NCI-H2171 (cell line): ENCODE measurements around the gene XAGE1A.
"Not testable (repeated sequence)": the region's sequence is repeated elsewhere in the genome, so short reads cannot be mapped to it uniquely, and the experiment has no call there.

Experiments
- DNase-seq: peaks from one replicate; lab custom pipeline; 2025; lab: John Stamatoyannopoulos, UW

Gene XAGE1A, protein sequence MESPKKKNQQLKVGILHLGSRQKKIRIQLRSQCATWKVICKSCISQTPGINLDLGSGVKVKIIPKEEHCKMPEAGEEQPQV

DNA sequence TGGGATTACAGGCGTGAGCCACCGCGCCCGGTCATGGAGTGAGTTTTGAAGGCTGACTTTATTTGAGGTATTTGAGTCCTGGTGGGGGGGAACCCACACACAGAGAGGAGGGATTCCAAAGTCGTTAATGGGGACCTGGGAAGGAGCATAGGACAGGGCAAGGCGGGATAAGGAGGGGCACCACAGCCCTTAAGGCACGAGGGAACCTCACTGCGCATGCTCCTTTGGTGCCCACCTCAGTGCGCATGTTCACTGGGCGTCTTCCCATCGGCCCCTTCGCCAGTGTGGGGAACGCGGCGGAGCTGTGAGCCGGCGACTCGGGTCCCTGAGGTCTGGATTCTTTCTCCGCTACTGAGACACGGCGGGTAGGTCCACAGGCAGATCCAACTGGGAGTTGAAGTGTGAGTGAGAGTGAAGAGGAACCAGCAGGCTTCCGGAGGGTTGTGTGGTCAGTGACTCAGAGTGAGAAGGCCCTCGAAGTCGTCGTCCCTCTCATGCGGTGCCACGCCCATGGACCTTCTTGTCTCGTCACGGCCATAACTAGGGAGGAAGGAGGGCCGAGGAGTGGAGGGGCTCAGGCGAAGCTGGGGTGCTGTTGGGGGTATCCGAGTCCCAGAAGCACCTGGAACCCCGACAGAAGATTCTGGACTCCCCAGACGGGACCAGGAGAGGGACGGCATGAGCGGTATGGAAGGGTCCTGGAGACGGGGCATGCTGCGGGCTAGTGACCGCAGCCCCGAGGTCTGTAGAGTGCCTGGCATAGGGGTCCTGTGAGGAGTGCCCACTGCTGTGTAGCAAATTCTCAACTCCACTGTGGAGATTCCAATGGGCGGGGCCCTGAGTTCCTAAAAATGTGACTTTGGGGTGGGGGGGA is at the start of gene XAGE1A:
TSS of gene XAGE1A (plus strand) at position 264 of the 874 bp plus-strand sequence. CDS start 1,554 bp downstream, outside the sequence.
- not testable (repeated sequence) for DNase-seq

DNA sequence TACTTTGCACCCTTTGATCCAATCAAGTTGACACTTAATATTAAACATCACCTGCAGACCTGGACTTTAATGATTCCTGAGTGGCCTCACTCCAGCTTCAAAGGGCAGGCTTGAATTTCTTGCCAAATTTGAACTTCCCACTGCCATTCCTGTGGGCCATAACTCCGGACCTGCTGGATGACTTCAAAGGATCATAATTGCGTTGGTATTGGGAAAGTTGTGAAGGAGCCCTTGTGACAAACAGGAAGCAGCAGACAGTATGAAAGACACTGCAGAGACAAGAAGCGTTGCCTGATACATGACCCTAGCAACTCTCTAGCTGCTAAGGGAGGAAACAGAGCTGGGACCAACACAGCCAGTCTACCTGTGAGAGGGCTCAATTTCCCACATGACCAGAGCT is 43.6 kb upstream of the XAGE1A start:
- DNase-seq = not testable (repeated sequence)

DNA sequence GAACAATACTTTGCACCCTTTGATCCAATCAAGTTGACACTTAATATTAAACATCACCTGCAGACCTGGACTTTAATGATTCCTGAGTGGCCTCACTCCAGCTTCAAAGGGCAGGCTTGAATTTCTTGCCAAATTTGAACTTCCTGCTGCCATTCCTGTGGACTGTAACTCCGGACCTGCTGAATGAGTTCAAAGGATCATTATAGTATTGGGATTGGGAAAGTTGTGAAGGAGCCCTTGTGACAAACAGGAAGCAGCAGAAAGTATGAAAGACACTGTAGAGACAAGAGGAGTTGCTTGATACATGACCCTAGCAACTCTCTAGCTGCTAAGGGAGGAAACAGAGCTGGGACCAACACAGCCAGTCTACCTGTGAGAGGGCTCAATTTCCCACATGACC is 24.3 kb upstream of the XAGE1A start:
- not testable (repeated sequence) for DNase-seq

DNA sequence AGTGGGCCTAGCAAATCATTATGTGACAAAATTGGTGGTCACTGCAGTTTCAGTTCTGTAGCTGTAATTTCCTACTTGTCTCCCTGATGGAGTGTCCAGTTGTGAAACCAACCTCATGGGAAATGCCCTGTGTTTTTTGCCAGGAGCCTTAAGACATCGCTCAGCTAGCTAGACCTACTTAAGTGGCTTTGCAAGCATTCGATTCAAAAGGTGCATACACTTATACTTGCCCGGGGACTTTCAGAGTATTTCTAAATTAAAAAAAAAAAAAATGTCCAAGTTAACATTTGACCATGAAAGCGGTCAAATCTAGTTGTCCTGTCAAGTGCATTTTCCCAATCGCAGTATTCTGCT is 788 bp downstream of the XAGE1A start:
- not testable (repeated sequence) for DNase-seq

DNA sequence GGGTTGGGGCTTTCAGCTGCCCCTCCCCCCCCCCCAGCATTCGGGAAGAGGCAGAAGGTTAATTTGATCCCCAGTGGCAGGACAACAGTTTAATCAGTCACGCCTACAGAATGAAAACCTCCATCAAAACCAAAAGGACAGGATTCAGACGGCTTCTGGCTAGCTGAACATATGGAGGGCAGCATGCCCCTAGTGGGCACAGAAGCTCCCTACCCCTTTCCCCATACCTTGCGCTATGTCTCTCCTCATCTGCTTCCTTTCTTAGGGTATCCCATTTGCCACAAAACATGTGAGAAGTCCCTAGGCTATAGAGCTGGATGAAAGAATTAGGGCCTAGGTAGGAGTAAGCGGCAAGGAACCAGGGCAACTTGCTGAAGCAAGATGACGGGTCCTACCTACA is 5.8 kb downstream of the XAGE1A start:
- DNase-seq = not testable (repeated sequence)

DNA sequence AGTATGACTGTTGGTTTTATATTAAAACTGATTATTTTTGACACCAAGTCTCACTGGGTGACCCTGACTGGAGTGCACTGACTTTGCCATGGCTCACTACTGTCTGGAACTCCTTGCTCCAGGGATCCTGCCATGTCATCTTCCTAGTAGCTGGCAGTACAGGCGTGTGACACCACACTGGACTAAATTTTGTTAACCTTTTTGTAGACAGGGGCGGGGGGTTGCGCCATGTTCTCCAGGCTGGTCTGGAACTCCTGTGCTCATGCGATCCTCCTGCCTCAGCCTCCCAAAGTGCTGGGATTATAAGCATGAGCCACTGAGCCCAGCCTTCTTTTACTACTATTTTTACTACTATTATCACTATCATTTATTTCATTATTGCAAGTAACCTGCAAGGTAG is 8.9 kb downstream of the XAGE1A start:
- no peak for DNase-seq

DNA sequence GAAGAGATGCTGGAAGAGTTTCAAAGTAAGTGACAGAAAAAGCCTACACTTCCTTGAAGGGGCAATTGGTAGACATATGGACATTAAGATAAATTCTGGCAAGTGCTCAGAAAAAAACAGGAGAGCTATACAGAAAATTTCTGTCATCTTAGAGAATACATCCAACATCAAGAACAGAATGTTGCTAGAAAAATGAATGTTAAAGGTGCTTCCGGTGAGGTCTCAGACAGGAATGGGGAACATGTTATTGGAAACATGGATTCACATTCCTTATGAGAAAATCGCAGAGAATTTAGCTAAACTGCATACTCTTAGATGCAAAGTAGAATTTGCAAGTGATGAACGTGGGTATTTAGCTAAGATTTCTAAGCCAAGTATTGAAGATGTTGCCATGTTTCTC is 11.7 kb downstream of the XAGE1A start:
- no peak for DNase-seq

DNA sequence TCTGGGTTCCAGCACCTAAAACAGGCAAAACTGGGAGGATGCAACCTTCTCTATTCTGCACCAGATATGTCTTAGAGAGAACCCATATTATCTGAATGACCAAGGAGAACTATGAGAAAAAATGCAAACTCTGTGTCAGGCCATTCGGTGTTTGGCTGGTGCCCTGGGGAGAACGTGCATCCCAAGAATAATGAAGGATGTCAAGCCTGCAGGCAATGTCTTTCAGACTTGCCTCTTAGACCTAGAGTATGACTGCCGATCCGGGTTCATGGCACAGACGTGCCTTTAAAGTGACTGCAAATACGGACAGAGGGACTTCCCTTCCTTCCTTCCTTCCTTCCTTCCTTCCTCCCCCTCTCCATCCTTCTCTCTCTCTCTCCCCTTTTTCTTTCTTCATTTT is 14.3 kb downstream of the XAGE1A start:
- DNase-seq = no peak

DNA sequence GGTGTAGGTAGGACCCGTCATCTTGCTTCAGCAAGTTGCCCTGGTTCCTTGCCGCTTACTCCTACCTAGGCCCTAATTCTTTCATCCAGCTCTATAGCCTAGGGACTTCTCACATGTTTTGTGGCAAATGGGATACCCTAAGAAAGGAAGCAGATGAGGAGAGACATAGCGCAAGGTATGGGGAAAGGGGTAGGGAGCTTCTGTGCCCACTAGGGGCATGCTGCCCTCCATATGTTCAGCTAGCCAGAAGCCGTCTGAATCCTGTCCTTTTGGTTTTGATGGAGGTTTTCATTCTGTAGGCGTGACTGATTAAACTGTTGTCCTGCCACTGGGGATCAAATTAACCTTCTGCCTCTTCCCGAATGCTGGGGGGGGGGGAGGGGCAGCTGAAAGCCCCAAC is 15.5 kb downstream of the XAGE1A start:
- DNase-seq = not testable (repeated sequence)

DNA sequence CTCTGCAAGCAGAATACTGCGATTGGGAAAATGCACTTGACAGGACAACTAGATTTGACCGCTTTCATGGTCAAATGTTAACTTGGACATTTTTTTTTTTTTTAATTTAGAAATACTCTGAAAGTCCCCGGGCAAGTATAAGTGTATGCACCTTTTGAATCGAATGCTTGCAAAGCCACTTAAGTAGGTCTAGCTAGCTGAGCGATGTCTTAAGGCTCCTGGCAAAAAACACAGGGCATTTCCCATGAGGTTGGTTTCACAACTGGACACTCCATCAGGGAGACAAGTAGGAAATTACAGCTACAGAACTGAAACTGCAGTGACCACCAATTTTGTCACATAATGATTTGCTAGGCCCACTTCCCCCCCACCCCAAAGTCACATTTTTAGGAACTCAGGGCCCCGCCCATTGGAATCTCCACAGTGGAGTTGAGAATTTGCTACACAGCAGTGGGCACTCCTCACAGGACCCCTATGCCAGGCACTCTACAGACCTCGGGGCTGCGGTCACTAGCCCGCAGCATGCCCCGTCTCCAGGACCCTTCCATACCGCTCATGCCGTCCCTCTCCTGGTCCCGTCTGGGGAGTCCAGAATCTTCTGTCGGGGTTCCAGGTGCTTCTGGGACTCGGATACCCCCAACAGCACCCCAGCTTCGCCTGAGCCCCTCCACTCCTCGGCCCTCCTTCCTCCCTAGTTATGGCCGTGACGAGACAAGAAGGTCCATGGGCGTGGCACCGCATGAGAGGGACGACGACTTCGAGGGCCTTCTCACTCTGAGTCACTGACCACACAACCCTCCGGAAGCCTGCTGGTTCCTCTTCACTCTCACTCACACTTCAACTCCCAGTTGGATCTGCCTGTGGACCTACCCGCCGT is 20.7 kb downstream of the XAGE1A start:
- DNase-seq = not testable (repeated sequence)

DNA sequence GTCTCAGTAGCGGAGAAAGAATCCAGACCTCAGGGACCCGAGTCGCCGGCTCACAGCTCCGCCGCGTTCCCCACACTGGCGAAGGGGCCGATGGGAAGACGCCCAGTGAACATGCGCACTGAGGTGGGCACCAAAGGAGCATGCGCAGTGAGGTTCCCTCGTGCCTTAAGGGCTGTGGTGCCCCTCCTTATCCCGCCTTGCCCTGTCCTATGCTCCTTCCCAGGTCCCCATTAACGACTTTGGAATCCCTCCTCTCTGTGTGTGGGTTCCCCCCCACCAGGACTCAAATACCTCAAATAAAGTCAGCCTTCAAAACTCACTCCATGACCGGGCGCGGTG is 21.3 kb downstream of the XAGE1A start, which contains the start of gene XAGE1B:
TSS of gene XAGE1B (minus strand) at position 77 of the 339 bp plus-strand sequence. CDS start 1,536 bp downstream, outside the sequence.
- not testable (repeated sequence) for DNase-seq

DNA sequence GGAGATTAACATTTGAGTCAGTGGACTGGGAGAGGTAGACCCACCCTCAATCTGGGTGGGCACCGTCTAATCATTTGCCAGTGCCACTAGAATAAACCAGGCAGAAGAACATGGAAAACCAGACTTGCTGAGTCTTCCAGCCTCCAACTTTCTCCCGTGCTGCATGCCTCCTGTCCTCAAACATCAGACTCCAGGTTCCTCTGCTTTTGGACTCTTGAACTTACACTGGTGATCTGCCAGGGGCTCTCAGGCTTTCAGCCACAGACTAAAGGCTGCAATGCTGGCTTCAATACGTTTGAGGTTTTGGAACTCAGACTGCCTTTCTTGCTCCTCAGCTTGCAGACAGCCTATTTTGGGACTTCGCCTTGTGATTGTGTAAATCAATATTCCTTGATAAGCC is 45.4 kb downstream of the XAGE1A start:
- DNase-seq = not testable (repeated sequence)

DNA sequence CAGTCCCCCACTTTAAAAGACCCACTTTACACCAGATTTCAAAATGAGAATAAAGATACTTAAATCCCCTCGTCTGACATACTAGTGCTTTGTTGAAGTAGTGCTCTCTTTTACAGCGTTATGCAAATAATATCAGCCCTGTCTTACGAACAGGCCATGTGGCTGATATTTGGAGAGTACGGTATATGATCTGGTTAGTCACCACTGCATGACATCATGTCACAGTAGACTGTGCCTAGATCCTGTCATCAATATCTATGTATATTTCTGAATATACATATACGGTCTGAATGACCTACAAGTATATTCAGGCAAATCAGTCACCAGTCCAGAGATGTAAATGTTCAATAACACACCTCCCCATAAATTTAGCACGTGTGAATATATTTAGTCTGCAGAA is 46.7 kb downstream of the XAGE1A start:
- no peak for DNase-seq

DNA sequence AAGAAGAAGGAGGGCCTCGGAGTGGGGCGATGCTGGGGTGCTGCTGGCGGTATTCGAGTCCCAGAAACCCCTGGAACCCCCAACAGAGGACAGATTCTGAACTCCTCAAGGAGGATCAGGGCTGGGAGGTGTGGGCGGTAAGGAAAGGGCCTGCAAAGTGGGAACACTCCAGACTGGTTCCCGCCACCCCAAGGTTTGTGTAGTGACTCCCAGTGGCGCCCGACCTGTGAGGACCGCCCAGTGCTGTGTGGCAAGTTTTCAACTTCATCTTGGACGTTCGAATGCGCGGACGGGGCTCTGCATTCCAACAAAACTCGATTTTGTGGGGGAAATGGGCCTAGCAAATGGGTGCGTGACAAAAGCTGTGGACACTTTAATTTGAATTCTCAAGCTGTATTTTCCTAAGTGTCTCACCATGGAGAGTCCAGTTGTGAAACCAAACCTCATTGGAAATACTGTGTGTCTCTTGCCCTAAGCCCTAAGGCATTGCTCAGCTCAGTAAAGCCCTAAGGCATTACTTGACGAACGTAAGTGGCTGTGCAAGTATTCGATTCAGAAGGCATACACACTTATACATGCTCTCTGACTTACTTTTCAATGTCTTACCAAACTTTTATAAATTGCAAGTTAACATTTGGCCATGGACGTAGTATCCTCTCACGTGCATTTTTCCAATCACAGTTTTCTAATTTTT is 48.7 kb downstream of the XAGE1A start:
- DNase-seq = no peak

DNA sequence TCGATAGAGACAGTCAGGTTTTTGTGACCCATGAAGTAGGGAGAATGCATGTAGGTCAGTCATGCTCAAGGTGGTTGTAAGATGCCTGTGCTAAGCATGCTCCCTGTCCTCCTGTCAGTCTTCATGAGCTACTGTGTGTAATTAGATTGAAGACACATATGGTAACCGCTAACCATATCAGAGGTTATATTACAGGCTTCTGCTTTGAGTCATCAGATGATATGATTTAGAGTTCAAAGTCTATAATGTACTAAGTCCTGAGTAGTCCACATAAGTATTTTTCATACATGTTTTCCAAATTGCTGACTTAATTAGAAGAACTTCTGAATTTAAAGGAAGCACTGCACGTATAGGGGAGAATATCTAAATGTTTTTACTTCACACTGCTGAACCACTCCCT is 53.2 kb downstream of the XAGE1A start:
- not testable (repeated sequence) for DNase-seq
